Heart right ventricle (tissue), 16 donors: Measurements from ENCODE around the gene FMO4. TPM values are rescaled to one million over a fixed set of nuclear protein-coding genes. Genes with fewer than 3 reads are reported as not detected.
"Not testable (repeated sequence)": the region's sequence is repeated elsewhere in the genome, so short reads cannot be mapped to it uniquely, and the experiment has no call there.

Experiments
- ATAC-seq, 8 donors: fragments of 200-7000 bp; cut with Tn5 transposase; one replicate each; pipeline ENCODE4 v1.9.1; 2020; ENCODE audit warnings: mild to moderate bottlenecking in 8 of 8, moderate library complexity in 8 of 8, moderate number of reproducible peaks in 1 of 8
- DNase-seq, 2 donors: peaks; one replicate each; pipeline ENCODE4 v3.0.0-alpha.2; 2020
- H3K27ac ChIP-seq, 10 donors: fragments of 200-600 bp; sonication (generic) in 2 of 10; one replicate each; pipeline versions ENCODE4 v1.5.0 to v1.8.0; 2020 to 2022; ENCODE audit warnings: mild to moderate bottlenecking in 3 of 10
- H3K27me3 ChIP-seq, 7 donors: fragments of 200-600 bp; one replicate each; pipeline ENCODE4 v1.8.0; 2021 to 2022; ENCODE audit warnings: mild to moderate bottlenecking in 2 of 7
- H3K36me3 ChIP-seq, 9 donors: fragments of 200-600 bp; sonication (generic) in 1 of 9; one replicate each; pipeline versions ENCODE4 v1.5.0 to v1.8.0; 2020 to 2022; ENCODE audit warnings: mild to moderate bottlenecking in 2 of 9
- H3K4me1 ChIP-seq, 9 donors: fragments of 200-600 bp; sonication (generic) in 1 of 9; one replicate each; pipeline versions ENCODE4 v1.5.0 to v1.8.0; 2020 to 2022; ENCODE audit warnings: mild to moderate bottlenecking in 4 of 9
- H3K4me3 ChIP-seq, 10 donors: fragments of 200-600 bp; sonication (generic) in 2 of 10; one replicate each; pipeline versions ENCODE4 v1.5.0 to v1.8.0; 2020 to 2022; ENCODE audit warnings: mild to moderate bottlenecking in 7 of 10, moderate library complexity in 2 of 10
- H3K9me3 ChIP-seq, 11 donors: fragments of 200-600 bp in 10 of 11; sonication (generic) in 2 of 11; one replicate each; pipeline versions ENCODE4 v1.5.0 to v1.8.0; 2013 to 2022; ENCODE audit warnings: mild to moderate bottlenecking in 2 of 11, control low read depth in 1 of 11, moderate library complexity in 1 of 11
- CTCF ChIP-seq, 9 donors: fragments of 200-600 bp; sonication (generic) in 2 of 9; IDR thresholded peaks; one replicate each; pipeline versions ENCODE4 v1.5.0 to v1.8.0; 2021 to 2022; ENCODE audit warnings: antibody characterized with exemption in 9 of 9, mild to moderate bottlenecking in 5 of 9, moderate library complexity in 1 of 9
- WGBS, 2 donors: extraction: QIAGEN DNeasy Blood & Tissue Kit; methylation state at CpG; one replicate each; pipeline ENCODE4 v1.1.7; 2013; ENCODE audit warnings: inconsistent platforms in 1 of 2; 5-methylcytosine and 5-hydroxymethylcytosine counted together
- intact Hi-C, 10 donors: fragments of 100-400 bp; cut with DNase I; formaldehyde crosslinking; loops; one replicate each; pipeline versions ENCODE4 v1.11.1 to v1.14.2; 2022
- polyA plus RNA-seq, 2 donors: library from polyadenylated mRNA; stranded (reverse); fragments of 200-250 nt; gene quantifications; one replicate each; pipeline ENCODE4 v1.2.3, GENCODE V29; 2013
- total RNA-seq, 10 donors: library from RNA; stranded (reverse); fragmentation: NEBNext Ultra II Directional in 3 of 10; extraction: Animal tissue kit (Norgen Biotek cat#: 25700) in 3 of 10; gene quantifications; one replicate each; pipeline versions ENCODE4 v1.2.1 to v1.2.4, GENCODE V29; 2021 to 2023
- donor health status: Arrhythmogenic right ventricular cardiomyopathy.
- donor health status: ischemic (EF 13 %, LVEDD 7.1; RV severe dilation, severe dysfunction).
- donor health status: healthy with polysubstance abuse.
- donor health status: DM: no; HTN: yes; CAD: no.
- donor health status: DM: no; HTN: no; CAD: no.
- donor health status: ischemic (EF 25% LVEDD 6.9; RV normal size, moderate dysfunction).
- donor health status: ischemic (EF 25% LVEDD 5.7; RV mildly dilated, moderate dysfunction).
- donor health status: healthy.
- donor health status: DM: yes; HTN: yes; CAD: no.
- donor health status: Ischemic cardiomyopathy.
- donor health status: ischemic (EF 35%, LVEDD 5.7; RV mildly dilated, moderate dysfunction).
- donor health status: nonischemic (EF 11% LVEDD 7.7; RV severe dilation, severe dysfunction).
- donor health status: DM: yes; HTN: yes; CAD: no.
- donor health status: PGD.
- donor health status: ischemic (EF 29% LVEDD 5.4; RV normal size, mild dysfunction).
- donor health status: nonischemic (EF 23%, LVEDD 6.1; RV moderate dilation, normal function).

The FMO4 gene
- total and polyA plus RNA-seq, 12 donors: 1.7 to 8.7 (median 5.3) TPM

GRCh38 chr1:171334024-171334640 lies 20.1 kb downstream of the FMO4 start:
- intact Hi-C loops: no loop called here
- Histone ChIP-seq H3K9me3 (no peaks in the 10 kb centered on the region), H3K4me1 (no peaks in the 10 kb centered on the region), H3K27ac (no peak overlapping the region), H3K27me3 (no peaks in the 10 kb centered on the region), H3K4me3 (no peak overlapping the region), H3K36me3 (peaks cover 0 to 24% (median 0%) of the 10 kb centered on the region in 9 donors)
- DNase-seq (no peak), ATAC-seq (no peak)
- 85 to 87% methylated on average over 1 of the region's 1 CpG for WGBS, 2 donors
- TF ChIP-seq CTCF (IDR thresholded peaks at IDR 0.05): no peak

- H3K36me3 ChIP-seq: peaks cover 0 to 25% (median 0%) of the 10 kb centered on the region in 9 donors
- DNase-seq (no peak), ATAC-seq (no peak)
- TF ChIP-seq CTCF (IDR thresholded peaks at IDR 0.05): no peak
- intact Hi-C loops: no loop called here
- no peaks in the 10 kb centered on the region for H3K4me1 ChIP-seq
- no peak overlapping the region for H3K4me3 ChIP-seq
- H3K9me3 ChIP-seq: no peaks in the 10 kb centered on the region
- H3K27ac ChIP-seq: no peak overlapping the region
- H3K27me3 ChIP-seq: no peaks in the 10 kb centered on the region
- 60 to 71% methylated on average over 1 of the region's 1 CpG for WGBS, 2 donors
Observed at GRCh38 chr1:171335964-171336363, 22.0 kb downstream of the FMO4 start.

GRCh38 chr1:171339345-171339744 lies 25.4 kb downstream of the FMO4 start:
- H3K9me3 ChIP-seq, H3K4me3 ChIP-seq, H3K4me1 ChIP-seq, H3K27me3 ChIP-seq, DNase-seq, intact Hi-C loops, H3K27ac ChIP-seq, ATAC-seq: not testable (repeated sequence)
- peaks cover 0 to 14% (median 0%) of the 10 kb centered on the region in 9 donors for H3K36me3 ChIP-seq
- WGBS, 2 donors: 85 to 87% methylated on average over 6 of the region's 6 CpGs

- peaks cover 0 to 7% (median 0%) of the 10 kb centered on the region in 9 donors for H3K4me1 ChIP-seq
- H3K4me3 ChIP-seq: no peak overlapping the region
- TF ChIP-seq CTCF (IDR thresholded peaks at IDR 0.05): no peak
- intact Hi-C loops: no loop called here
- no peaks in the 10 kb centered on the region for H3K27me3 ChIP-seq
- no peak for DNase-seq
- H3K27ac ChIP-seq: no peak overlapping the region
- 73 to 77% methylated on average over 5 of the region's 5 CpGs for whole genome bisulfite sequencing, 2 donors
- H3K9me3 ChIP-seq: peaks cover 0 to 8% (median 0%) of the 10 kb centered on the region in 11 donors
- H3K36me3 ChIP-seq: peaks cover 0 to 3% (median 0%) of the 10 kb centered on the region in 9 donors
- ATAC-seq: peak in 1 of 8 donors; percentile 20
Observed at GRCh38 chr1:171343727-171344472, 29.9 kb downstream of the FMO4 start.

GRCh38 chr1:171344473-171344820 lies 30.5 kb downstream of the FMO4 start:
- Histone ChIP-seq H3K27me3 (no peaks in the 10 kb centered on the region), H3K4me1 (peaks cover 0 to 7% (median 0%) of the 10 kb centered on the region in 9 donors), H3K36me3 (no peaks in the 10 kb centered on the region), H3K4me3 (no peak overlapping the region), H3K27ac (no peak overlapping the region), H3K9me3 (peaks cover 0 to 8% (median 0%) of the 10 kb centered on the region in 11 donors)
- intact Hi-C loops: no loop called here
- DNase-seq (no peak), ATAC-seq (peak in 1 of 8 donors; percentile 53)
- no peak for TF ChIP-seq CTCF (IDR thresholded peaks at IDR 0.05)
- WGBS, 2 donors: 69 to 70% methylated on average over 6 of the region's 6 CpGs
